ENCODE measurements around the gene MOB1B. TPM values are rescaled to one million over a fixed set of nuclear protein-coding genes. Genes with fewer than 3 reads are reported as not detected.

MOB1B gene
- polyA plus RNA-seq, 1 donor from 2014 or later: 32.9 TPM

GRCh38 chr4:70936200-70936787 lies 34.1 kb downstream of the MOB1B start:
- Histone ChIP-seq H3K4me3 (ENCODE audit: low read length) (no peak overlapping the region), H3K9ac (ENCODE audit: low read length) (no peak overlapping the region), H4K20me1 (ENCODE audit: insufficient read depth) (no peaks in the 10 kb centered on the region), H3K36me3 (ENCODE audit: insufficient read depth, low read length) (no peaks in the 10 kb centered on the region), H3K79me2 (replicated peaks; ENCODE audit: insufficient read depth, low read length) (peaks cover 27% of the 10 kb centered on the region), H3K9me2 (ENCODE audit: insufficient read depth, low read length) (no peaks in the 10 kb centered on the region), H3F3A (ENCODE audit: insufficient read depth, low read length, poor library complexity, severe bottlenecking) (no peaks in the 10 kb centered on the region), H3K27me3 (ENCODE audit: insufficient read depth, low read depth, low read length) (no peaks in the 10 kb centered on the region), H3K4me2 (ENCODE audit: low read length) (no peak overlapping the region), H3K27ac (ENCODE audit: low read length) (no peak overlapping the region), H2AFZ (ENCODE audit: low read depth, low read length) (no peak overlapping the region), H3K9me3 (ENCODE audit: low read length) (no peaks in the 10 kb centered on the region)
- TF ChIP-seq TAF1 (IDR thresholded peaks at IDR 0.05; ENCODE audit: low read depth) (no peak), RAD21 (conservative IDR thresholded peaks at IDR 0.05) (no peak), EP300 (conservative IDR thresholded peaks at IDR 0.05; ENCODE audit: poor library complexity, severe bottlenecking) (no peak)

- H3K79me2 ChIP-seq (replicated peaks; ENCODE audit: insufficient read depth, low read length): peaks cover 24% of the 10 kb centered on the region
- no peak overlapping the region for H3K9ac ChIP-seq (ENCODE audit: low read length)
- no peak overlapping the region for H3K27ac ChIP-seq (ENCODE audit: low read length)
- no peaks in the 10 kb centered on the region for H3F3A ChIP-seq (ENCODE audit: insufficient read depth, low read length, poor library complexity, severe bottlenecking)
- H3K36me3 ChIP-seq (ENCODE audit: insufficient read depth, low read length): no peaks in the 10 kb centered on the region
- no peak overlapping the region for H3K4me3 ChIP-seq (ENCODE audit: low read length)
- no peak overlapping the region for H3K4me2 ChIP-seq (ENCODE audit: low read length)
- H3K9me2 ChIP-seq (ENCODE audit: insufficient read depth, low read length): no peaks in the 10 kb centered on the region
- no peaks in the 10 kb centered on the region for H3K9me3 ChIP-seq (ENCODE audit: low read length)
- TF ChIP-seq MXI1 (conservative IDR thresholded peaks at IDR 0.05; ENCODE audit: poor library complexity, severe bottlenecking) (no peak), RAD21 (conservative IDR thresholded peaks at IDR 0.05) (no peak), CTCF (IDR thresholded peaks at IDR 0.05; ENCODE audit: poor library complexity, severe bottlenecking) (no peak), EP300 (conservative IDR thresholded peaks at IDR 0.05; ENCODE audit: poor library complexity, severe bottlenecking) (no peak), SMC3 (conservative IDR thresholded peaks at IDR 0.05; ENCODE audit: poor library complexity) (no peak), POLR2AphosphoS5 (IDR thresholded peaks at IDR 0.05) (no peak), TAF1 (IDR thresholded peaks at IDR 0.05; ENCODE audit: low read depth) (no peak), EZH2 (IDR thresholded peaks at IDR 0.05; ENCODE audit: borderline replicate concordance, insufficient read depth, low read length, poor library complexity, severe bottlenecking) (no peak)
- TF ChIP-seq, protein P1, sequence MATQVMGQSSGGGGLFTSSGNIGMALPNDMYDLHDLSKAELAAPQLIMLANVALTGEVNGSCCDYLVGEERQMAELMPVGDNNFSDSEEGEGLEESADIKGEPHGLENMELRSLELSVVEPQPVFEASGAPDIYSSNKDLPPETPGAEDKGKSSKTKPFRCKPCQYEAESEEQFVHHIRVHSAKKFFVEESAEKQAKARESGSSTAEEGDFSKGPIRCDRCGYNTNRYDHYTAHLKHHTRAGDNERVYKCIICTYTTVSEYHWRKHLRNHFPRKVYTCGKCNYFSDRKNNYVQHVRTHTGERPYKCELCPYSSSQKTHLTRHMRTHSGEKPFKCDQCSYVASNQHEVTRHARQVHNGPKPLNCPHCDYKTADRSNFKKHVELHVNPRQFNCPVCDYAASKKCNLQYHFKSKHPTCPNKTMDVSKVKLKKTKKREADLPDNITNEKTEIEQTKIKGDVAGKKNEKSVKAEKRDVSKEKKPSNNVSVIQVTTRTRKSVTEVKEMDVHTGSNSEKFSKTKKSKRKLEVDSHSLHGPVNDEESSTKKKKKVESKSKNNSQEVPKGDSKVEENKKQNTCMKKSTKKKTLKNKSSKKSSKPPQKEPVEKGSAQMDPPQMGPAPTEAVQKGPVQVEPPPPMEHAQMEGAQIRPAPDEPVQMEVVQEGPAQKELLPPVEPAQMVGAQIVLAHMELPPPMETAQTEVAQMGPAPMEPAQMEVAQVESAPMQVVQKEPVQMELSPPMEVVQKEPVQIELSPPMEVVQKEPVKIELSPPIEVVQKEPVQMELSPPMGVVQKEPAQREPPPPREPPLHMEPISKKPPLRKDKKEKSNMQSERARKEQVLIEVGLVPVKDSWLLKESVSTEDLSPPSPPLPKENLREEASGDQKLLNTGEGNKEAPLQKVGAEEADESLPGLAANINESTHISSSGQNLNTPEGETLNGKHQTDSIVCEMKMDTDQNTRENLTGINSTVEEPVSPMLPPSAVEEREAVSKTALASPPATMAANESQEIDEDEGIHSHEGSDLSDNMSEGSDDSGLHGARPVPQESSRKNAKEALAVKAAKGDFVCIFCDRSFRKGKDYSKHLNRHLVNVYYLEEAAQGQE (IDR thresholded peaks at IDR 0.05; ENCODE audit: borderline replicate concordance): no peak
- no peaks in the 10 kb centered on the region for H3K27me3 ChIP-seq (ENCODE audit: insufficient read depth, low read depth, low read length)
- H2AFZ ChIP-seq (ENCODE audit: low read depth, low read length): no peak overlapping the region
- no peaks in the 10 kb centered on the region for H4K20me1 ChIP-seq (ENCODE audit: insufficient read depth)
Observed at GRCh38 chr4:70938086-70938485, 35.9 kb downstream of the MOB1B start.

Data from neural cell (in vitro differentiated cells).